GM23248 (cell line): ENCODE measurements around the gene RIC1.

Experiments used
- EZH2 ChIP-seq: fragments of 200-600 bp; sonication (generic); IDR thresholded peaks from 2 replicates; pipeline ENCODE4 v1.6.1; 2018; ENCODE audit warnings: antibody characterized with exemption, mild to moderate bottlenecking; ENCODE audit not compliant: insufficient read depth, poor library complexity, severe bottlenecking
- EZH2phosphoT487 ChIP-seq: fragments of 200-600 bp; sonication (generic); IDR thresholded peaks from 2 replicates; pipeline ENCODE4 v1.6.1; 2018; ENCODE audit warnings: antibody characterized with exemption, moderate library complexity, mild to moderate bottlenecking, low read depth; ENCODE audit not compliant: insufficient read depth

DNA sequence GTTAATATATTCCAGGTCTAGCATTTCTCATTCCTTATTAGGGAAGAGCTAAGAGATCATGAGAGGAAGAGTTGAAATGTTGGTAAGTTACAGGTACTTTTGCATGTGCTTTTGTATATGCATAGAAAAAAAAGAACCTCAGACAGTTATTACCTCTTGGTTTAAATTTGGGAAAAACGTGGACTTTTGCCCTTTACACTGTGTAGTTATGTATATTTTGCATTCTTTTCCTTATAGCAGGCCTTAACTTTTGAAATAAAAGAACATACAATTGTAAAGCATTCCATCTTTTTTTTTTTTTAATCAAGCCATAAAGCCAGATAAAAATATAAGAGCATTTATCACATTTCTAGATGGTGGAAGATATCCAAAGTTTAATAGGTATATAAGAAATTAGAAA, 61.4 kb downstream of the RIC1 start:
- TF ChIP-seq EZH2 (no peak), EZH2phosphoT487 (no peak)
